ENCODE measurements around the gene PCDHB16.
"Not testable (repeated sequence)": the region's sequence is repeated elsewhere in the genome, so short reads cannot be mapped to it uniquely, and the experiment has no call there.

Gene PCDHB16

DNA sequence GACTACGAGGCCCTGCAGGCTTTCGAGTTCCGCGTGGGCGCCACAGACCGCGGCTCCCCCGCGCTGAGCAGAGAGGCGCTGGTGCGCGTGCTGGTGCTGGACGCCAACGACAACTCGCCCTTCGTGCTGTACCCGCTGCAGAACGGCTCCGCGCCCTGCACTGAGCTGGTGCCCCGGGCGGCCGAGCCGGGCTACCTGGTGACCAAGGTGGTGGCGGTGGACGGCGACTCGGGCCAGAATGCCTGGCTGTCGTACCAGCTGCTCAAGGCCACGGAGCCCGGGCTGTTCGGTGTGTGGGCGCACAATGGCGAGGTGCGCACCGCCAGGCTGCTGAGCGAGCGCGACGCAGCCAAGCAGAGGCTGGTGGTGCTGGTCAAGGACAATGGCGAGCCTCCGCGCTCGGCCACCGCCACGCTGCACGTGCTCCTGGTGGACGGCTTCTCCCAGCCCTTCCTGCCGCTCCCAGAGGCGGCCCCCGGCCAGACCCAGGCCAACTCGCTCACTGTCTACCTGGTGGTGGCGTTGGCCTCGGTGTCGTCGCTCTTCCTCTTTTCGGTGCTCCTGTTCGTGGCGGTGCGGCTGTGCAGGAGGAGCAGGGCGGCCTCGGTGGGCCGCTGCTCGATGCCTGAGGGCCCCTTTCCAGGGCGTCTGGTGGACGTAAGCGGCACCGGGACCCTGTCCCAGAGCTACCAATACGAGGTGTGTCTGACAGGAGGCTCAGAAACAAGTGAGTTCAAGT lies 2.1 kb downstream of the PCDHB16 start:
- DNase-seq (ENCODE audit: low read depth), result not testable (repeated sequence)

DNA sequence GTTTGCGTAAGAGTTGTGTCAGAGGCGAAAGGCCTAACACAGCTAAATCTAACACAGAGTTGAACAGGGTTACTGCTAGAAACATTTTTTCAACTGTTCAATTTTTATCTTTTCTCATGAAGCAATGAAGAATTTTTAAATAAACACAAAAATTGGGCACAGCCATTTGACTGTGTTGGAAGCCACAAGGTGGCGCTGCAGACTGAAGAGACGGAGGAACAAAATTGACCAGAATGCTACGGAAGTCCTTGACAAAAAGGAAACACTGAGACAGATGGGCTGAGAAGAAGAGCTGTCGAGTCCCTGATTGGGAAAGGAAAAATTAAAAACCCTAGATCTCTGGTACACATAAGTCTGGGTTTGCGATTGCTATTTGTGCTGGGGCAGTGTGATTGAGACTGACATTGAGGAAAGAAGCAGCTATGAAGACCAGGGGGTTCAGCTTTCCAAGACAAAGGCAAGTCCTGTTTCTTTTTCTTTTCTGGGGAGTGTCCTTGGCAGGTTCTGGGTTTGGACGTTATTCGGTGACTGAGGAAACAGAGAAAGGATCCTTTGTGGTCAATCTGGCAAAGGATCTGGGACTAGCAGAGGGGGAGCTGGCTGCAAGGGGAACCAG lies 4.8 kb downstream of the PCDHB16 start, which contains the start of gene PCDHB9:
Gene PCDHB9, plus strand, starts transcription at position 265 of the 616 bp plus-strand sequence. Its CDS starts 158 bp downstream, at position 423.
- DNase-seq (ENCODE audit: low read depth), result no peak

DNA sequence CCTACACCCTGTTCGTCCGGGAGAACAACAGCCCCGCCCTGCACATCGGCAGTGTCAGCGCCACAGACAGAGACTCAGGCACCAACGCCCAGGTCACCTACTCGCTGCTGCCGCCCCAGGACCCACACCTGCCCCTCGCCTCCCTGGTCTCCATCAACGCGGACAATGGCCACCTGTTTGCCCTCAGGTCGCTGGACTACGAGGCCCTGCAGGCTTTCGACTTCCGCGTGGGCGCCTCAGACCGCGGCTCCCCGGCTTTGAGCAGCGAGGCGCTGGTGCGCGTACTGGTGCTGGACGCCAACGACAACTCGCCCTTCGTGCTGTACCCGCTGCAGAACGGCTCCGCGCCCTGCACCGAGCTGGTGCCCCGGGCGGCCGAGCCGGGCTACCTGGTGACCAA lies 6.5 kb downstream of the PCDHB16 start:
- DNase-seq (ENCODE audit: low read depth), result not testable (repeated sequence)

DNA sequence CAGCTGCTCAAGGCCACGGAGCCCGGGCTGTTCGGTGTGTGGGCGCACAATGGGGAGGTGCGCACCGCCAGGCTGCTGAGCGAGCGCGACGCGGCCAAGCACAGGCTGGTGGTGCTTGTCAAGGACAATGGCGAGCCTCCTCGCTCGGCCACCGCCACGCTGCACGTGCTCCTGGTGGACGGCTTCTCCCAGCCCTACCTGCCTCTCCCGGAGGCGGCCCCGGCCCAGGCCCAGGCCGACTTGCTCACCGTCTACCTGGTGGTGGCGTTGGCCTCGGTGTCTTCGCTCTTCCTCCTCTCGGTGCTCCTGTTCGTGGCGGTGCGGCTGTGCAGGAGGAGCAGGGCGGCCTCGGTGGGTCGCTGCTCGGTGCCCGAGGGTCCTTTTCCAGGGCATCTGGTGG lies 6.9 kb downstream of the PCDHB16 start:
- DNase-seq (ENCODE audit: low read depth), result not testable (repeated sequence)

DNA sequence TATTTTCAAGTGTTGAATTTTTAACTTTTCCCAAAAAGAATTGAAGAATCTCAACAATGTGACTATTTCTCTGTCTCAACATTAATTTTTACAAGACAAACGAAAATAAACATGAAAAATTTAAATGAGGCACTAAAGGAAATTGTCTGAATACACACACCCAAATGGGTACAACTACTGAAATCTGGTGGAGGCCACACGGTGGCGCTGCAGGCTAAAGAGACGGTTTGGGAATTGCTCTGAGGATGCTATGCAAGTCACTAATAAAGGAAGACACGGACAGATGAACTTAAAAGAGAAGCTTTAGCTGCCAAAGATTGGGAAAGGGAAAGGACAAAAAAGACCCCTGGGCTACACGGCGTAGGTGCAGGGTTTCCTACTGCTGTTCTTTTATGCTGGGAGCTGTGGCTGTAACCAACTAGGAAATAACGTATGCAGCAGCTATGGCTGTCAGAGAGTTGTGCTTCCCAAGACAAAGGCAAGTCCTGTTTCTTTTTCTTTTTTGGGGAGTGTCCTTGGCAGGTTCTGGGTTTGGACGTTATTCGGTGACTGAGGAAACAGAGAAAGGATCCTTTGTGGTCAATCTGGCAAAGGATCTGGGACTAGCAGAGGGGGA lies 10.0 kb downstream of the PCDHB16 start, which contains the start of gene PCDHB10:
Gene PCDHB10, plus strand, starts transcription at position 244 of the 616 bp plus-strand sequence. Its CDS starts 200 bp downstream, at position 444.
- DNase-seq (ENCODE audit: low read depth), result no peak

DNA sequence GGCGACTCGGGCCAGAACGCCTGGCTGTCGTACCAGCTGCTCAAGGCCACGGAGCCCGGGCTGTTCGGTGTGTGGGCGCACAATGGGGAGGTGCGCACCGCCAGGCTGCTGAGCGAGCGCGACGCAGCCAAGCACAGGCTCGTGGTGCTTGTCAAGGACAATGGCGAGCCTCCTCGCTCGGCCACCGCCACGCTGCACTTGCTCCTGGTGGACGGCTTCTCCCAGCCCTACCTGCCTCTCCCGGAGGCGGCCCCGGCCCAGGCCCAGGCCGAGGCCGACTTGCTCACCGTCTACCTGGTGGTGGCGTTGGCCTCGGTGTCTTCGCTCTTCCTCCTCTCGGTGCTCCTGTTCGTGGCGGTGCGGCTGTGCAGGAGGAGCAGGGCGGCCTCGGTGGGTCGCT lies 12.1 kb downstream of the PCDHB16 start:
- DNase-seq (ENCODE audit: low read depth), result not testable (repeated sequence)

DNA sequence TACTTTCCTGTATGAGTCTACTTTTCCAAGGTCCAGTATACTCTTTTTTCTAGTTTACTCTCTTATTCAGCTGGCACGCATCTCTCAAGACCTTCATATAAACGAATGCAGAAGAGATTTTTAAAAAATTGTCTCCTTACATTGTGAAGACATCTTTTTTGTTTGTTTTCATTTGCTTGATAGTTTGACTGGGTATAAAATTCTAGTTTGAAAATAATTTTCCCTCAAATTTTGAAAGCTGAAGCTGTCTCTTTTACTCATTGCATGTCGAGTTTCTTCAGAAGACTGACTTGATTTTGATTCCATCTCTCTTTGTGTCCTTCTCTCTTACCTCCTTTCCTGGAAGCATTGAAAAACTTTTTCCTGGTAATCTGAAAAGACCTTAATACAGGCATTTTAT lies 14.2 kb downstream of the PCDHB16 start:
- no peak for DNase-seq (ENCODE audit: low read depth)

DNA sequence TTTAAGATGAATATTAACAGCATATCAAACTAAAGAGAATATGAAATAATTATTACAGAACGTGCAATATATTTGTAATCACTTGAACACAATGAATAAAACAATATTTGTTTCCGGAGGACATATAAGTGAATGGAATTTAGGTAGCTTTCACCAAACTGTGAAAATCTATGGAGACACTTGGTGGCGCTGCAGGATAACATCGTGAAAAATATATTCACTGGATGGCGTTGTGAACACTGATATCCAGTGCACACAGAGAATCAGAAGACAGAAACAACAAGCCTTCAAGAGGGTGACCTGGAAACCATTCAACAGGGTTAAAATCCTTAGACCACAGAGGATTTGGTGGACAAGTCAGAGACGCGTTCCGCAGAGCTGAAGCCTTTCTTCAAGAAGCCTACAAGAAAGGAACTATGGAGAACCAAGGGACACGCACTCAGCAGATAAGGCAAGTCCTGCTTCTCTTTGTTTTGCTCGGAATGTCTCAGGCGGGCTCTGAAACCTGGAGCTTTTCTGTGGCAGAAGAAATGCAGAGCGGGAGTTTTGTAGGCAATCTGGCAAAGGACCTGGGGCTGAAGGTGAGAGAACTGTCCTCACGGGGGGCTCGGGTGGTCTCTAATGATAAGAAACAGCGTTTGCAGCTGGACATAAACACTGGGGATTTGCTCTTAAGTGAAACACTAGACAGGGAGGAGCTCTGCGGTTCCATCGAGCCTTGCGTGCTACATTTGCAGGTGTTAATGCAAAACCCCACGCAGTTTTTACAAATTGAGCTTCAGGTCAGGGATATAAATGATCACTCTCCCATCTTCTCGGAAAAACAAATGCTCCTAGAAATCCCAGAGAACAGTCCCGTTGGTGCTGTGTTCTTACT lies 17.4 kb downstream of the PCDHB16 start, which contains the start of gene PCDHB11:
Gene PCDHB11, plus strand, starts transcription at position 269 of the 877 bp plus-strand sequence. Its CDS starts 148 bp downstream, at position 417.
- DNase-seq (ENCODE audit: low read depth), result no peak

DNA sequence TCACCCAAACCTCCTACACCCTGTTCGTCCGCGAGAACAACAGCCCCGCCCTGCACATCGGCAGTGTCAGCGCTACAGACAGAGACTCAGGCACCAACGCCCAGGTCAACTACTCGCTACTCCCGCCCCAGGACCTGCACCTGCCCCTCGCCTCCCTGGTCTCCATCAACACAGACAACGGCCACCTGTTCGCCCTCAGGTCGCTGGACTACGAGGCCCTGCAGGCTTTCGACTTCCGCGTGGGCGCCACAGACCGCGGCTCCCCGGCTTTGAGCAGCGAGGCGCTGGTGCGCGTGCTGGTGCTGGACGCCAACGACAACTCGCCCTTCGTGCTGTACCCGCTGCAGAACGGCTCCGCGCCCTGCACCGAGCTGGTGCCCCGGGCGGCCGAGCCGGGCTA lies 18.9 kb downstream of the PCDHB16 start:
- DNase-seq (ENCODE audit: low read depth), result not testable (repeated sequence)

DNA sequence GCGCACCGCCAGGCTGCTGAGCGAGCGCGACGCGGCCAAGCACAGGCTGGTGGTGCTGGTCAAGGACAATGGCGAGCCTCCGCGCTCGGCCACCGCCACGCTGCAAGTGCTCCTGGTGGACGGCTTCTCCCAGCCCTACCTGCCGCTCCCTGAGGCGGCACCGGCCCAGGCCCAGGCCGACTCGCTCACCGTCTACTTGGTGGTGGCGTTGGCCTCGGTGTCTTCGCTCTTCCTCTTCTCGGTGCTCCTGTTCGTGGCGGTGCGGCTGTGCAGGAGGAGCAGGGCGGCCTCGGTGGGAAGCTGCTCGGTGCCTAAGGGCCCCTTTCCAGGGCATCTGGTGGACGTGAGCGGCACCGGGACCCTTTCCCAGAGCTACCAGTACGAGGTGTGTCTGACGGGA lies 19.5 kb downstream of the PCDHB16 start:
- DNase-seq (ENCODE audit: low read depth), result not testable (repeated sequence)

DNA sequence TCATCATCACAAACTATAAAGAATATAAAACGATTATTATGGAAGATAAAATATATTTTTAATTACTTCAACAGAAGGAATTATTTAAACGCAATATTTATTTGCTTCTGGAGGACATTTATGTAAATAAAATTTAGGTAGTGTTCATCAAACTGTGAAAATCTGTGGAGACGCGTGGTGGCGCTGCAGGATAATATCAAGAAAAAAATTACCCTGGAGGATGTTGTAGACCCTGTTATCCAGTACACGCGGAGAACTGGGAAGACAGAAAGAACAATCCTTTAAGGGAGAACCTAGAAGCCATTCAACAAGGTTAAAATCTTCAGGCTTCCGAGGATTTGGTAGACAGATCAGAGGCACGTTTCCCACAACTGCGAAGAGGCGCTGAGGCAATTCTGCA lies 26.3 kb downstream of the PCDHB16 start, which contains the start of gene PCDHB12:
Gene PCDHB12, plus strand, starts transcription at position 242 of the 400 bp plus-strand sequence. CDS start 189 bp downstream, outside the sequence.
- DNase-seq (ENCODE audit: low read depth), result no peak

DNA sequence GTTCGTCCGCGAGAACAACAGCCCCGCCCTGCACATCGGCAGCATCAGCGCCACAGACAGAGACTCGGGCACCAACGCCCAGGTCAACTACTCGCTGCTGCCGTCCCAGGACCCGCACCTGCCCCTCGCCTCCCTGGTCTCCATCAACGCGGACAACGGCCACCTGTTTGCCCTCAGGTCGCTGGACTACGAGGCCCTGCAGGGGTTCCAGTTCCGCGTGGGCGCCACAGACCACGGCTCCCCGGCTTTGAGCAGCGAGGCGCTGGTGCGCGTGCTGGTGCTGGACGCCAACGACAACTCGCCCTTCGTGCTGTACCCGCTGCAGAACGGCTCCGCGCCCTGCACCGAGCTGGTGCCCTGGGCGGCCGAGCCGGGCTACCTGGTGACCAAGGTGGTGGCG lies 28.1 kb downstream of the PCDHB16 start:
- not testable (repeated sequence) for DNase-seq (ENCODE audit: low read depth)

DNA sequence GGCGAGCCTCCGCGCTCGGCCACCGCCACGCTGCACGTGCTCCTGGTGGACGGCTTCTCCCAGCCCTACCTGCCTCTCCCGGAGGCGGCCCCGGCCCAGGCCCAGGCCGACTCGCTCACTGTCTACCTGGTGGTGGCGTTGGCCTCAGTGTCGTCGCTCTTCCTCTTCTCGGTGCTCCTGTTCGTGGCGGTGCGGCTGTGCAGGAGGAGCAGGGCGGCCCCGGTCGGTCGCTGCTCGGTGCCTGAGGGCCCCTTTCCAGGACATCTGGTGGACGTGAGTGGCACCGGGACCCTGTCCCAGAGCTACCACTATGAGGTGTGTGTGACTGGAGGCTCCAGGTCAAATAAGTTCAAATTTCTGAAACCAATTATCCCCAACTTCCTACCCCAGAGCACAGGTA lies 28.7 kb downstream of the PCDHB16 start:
- not testable (repeated sequence) for DNase-seq (ENCODE audit: low read depth)

DNA sequence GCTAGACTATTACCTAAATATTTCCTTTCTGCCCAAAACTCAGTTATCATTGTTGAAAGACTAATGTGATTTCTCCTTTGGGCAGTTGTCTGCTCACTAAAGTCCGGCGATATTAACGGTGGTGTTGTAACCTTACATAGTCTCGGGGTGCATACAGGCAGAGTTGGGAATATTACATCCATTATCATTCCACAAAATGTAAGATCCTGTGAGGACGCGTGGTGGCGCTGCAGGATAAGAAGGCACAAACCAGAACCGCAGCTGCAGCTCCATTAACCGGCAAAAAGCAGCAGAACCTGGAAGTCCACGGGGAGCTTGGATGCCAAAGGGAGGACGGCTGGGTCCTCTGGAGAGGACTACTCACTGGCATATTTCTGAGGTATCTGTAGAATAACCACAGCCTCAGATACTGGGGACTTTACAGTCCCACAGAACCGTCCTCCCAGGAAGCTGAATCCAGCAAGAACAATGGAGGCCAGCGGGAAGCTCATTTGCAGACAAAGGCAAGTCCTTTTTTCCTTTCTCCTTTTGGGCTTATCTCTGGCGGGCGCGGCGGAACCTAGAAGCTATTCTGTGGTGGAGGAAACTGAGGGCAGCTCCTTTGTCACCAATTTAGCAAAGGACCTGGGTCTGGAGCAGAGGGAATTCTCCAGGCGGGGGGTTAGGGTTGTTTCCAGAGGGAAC lies 31.6 kb downstream of the PCDHB16 start, which contains the start of gene PCDHB13:
Gene PCDHB13, plus strand, starts transcription at position 264 of the 684 bp plus-strand sequence. Its CDS starts 205 bp downstream, at position 469.
- not testable (repeated sequence) for DNase-seq (ENCODE audit: low read depth)

DNA sequence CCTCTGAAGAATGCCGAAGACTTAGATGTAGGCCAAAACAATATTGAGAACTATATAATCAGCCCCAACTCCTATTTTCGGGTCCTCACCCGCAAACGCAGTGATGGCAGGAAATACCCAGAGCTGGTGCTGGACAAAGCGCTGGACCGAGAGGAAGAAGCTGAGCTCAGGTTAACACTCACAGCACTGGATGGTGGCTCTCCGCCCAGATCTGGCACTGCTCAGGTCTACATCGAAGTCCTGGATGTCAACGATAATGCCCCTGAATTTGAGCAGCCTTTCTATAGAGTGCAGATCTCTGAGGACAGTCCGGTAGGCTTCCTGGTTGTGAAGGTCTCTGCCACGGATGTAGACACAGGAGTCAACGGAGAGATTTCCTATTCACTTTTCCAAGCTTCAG lies 32.4 kb downstream of the PCDHB16 start:
- DNase-seq (ENCODE audit: low read depth), result not testable (repeated sequence)

DNA sequence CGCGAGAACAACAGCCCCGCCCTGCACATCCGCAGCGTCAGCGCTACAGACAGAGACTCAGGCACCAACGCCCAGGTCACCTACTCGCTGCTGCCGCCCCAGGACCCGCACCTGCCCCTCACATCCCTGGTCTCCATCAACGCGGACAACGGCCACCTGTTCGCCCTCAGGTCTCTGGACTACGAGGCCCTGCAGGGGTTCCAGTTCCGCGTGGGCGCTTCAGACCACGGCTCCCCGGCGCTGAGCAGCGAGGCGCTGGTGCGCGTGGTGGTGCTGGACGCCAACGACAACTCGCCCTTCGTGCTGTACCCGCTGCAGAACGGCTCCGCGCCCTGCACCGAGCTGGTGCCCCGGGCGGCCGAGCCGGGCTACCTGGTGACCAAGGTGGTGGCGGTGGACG lies 33.3 kb downstream of the PCDHB16 start:
- DNase-seq (ENCODE audit: low read depth), result not testable (repeated sequence)

DNA sequence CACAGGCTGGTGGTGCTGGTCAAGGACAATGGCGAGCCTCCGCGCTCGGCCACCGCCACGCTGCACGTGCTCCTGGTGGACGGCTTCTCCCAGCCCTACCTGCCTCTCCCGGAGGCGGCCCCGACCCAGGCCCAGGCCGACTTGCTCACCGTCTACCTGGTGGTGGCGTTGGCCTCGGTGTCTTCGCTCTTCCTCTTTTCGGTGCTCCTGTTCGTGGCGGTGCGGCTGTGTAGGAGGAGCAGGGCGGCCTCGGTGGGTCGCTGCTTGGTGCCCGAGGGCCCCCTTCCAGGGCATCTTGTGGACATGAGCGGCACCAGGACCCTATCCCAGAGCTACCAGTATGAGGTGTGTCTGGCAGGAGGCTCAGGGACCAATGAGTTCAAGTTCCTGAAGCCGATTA lies 33.8 kb downstream of the PCDHB16 start:
- DNase-seq (ENCODE audit: low read depth), result not testable (repeated sequence)

DNA sequence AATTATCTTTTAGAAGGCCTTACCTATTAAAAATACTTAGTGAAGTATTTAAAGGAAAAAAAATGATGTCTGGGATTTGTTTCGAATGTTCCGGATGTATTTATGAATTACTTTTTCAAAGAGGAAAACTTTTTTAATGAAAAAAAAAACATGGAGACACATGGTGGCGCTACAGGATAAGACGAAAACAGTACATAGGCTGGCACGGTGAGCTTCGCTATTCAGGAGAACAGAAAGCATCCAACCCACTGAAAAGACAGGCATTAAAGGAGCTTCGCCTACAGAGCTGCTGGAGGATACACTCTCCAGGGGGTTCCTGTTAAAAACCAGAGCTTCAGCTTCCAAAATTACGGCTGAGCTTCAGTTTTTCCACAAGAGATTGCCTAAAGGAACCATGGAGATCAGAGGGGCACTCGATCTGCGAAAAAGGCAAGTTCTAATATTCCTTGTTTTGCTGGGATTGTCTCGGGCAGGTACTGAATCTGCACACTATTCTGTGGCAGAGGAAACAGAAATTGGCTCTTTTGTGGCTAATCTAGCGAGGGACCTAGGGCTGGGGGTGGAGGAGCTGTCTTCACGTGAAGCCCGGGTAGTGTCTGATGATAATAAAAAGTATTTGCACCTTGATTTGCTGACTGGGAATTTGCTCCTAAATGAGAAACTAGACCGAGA lies 41.1 kb downstream of the PCDHB16 start, which contains the start of gene PCDHB14:
Gene PCDHB14, plus strand, starts transcription at position 232 of the 672 bp plus-strand sequence. Its CDS starts 163 bp downstream, at position 395.
- no peak for DNase-seq (ENCODE audit: low read depth)

DNA sequence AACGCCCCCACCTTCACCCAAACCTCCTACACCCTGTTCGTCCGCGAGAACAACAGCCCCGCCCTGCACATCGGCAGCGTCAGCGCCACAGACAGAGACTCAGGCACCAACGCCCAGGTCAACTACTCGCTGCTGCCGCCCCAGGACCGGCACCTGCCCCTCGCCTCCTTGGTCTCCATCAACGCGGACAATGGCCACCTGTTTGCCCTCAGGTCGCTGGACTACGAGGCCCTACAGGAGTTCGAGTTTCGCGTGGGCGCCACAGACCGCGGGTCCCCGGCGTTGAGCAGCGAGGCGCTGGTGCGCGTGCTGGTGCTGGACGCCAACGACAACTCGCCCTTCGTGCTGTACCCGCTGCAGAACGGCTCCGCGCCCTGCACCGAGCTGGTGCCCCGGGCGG lies 42.7 kb downstream of the PCDHB16 start:
- DNase-seq (ENCODE audit: low read depth), result not testable (repeated sequence)

DNA sequence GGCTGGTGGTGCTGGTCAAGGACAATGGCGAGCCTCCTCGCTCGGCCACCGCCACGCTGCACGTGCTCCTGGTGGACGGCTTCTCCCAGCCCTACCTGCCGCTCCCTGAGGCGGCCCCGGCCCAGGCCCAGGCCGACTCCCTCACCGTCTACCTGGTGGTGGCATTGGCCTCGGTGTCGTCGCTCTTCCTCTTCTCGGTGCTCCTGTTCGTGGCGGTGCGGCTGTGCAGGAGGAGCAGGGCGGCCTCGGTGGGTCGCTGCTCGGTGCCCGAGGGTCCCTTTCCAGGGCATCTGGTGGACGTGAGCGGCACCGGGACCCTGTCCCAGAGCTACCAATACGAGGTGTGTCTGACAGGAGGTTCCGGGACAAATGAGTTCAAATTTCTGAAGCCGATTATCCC lies 43.2 kb downstream of the PCDHB16 start:
- DNase-seq (ENCODE audit: low read depth), result not testable (repeated sequence)

Measured in non-pigmented ciliary epithelial cell (primary cell).